ENCODE data around the gene RAB3GAP2. TPM values are rescaled to one million over a fixed set of nuclear protein-coding genes. Genes with fewer than 3 reads are reported as not detected.
"Not testable (repeated sequence)": the region's sequence is repeated elsewhere in the genome, so short reads cannot be mapped to it uniquely, and the experiment has no call there.

RAB3GAP2 gene
- total RNA-seq, 2 experiments from 2014 or later, result 34.7 to 39.4 TPM

- TF ChIP-seq CTCF (IDR thresholded peaks at IDR 0.05), result no peak
- Mint-ChIP-seq H3K4me3 (no peak overlapping the region), H3K27ac (no peak overlapping the region), H3K27me3 (no peaks in the 10 kb centered on the region), H3K36me3 (ENCODE audit: low read depth) (peaks cover 44% of the 10 kb centered on the region), H3K4me1 (ENCODE audit: low read depth) (peaks cover 46% of the 10 kb centered on the region), H3K9me3 (no peaks in the 10 kb centered on the region)
- CTCF ChIA-PET, result no interaction called here
- peaks cover 0 to 9% of the 10 kb centered on the region in 2 experiments for H3K9me3 ChIP-seq (ENCODE audit: control insufficient read depth in 1 of 2, insufficient read depth in 1 of 2, low read length in 2 of 2)
- H3K27ac ChIP-seq (ENCODE audit: low read depth in 1 of 2, low read length in 2 of 2), result no peak overlapping the region
- intact Hi-C loops (cut with DNase I, micrococcal nuclease), result no loop called here
- no peaks in the 10 kb centered on the region for H3K27me3 ChIP-seq (ENCODE audit: control insufficient read depth in 1 of 2, insufficient read depth in 2 of 2, low read length in 2 of 2)
- no peaks in the 10 kb centered on the region for H3K36me3 ChIP-seq (ENCODE audit: insufficient read depth, low read length)
- DNase-seq (no peak), ATAC-seq (ENCODE audit: poor library complexity) (no peak)
- POLR2A ChIA-PET, result interaction anchor here (0.7 kb wide), 1 partner anchor 26 kb away, joined by 3 read pairs; no protein-coding TSS in a partner anchor
- H3K4me3 ChIP-seq (ENCODE audit: low read length), result no peak overlapping the region
- no peaks in the 10 kb centered on the region for H3K4me1 ChIP-seq (ENCODE audit: insufficient read depth, low read length)
Measured at GRCh38 chr1:220241072-220241663, 31.1 kb downstream of the RAB3GAP2 start.

GRCh38 chr1:220239966-220240365 is 32.3 kb downstream of the RAB3GAP2 start:
- ChIA-PET POLR2A (no interaction called here), CTCF (interaction anchor here (0.9 kb wide), 1 partner anchor 48 kb away, joined by 3 read pairs; no protein-coding TSS in a partner anchor)
- TF ChIP-seq CTCF (IDR thresholded peaks at IDR 0.05), result no peak
- H3K27ac Mint-ChIP-seq, result no peak overlapping the region
- no peaks in the 10 kb centered on the region for H3K27me3 Mint-ChIP-seq
- no peak for ATAC-seq (ENCODE audit: poor library complexity)
- Histone ChIP-seq H3K27ac (ENCODE audit: low read depth in 1 of 2, low read length in 2 of 2) (no peak overlapping the region), H3K4me1 (ENCODE audit: insufficient read depth, low read length) (no peaks in the 10 kb centered on the region), H3K9me3 (ENCODE audit: control insufficient read depth in 1 of 2, insufficient read depth in 1 of 2, low read length in 2 of 2) (peaks cover 0 to under 1% of the 10 kb centered on the region in 2 experiments), H3K27me3 (ENCODE audit: control insufficient read depth in 1 of 2, insufficient read depth in 2 of 2, low read length in 2 of 2) (no peaks in the 10 kb centered on the region), H3K4me3 (ENCODE audit: low read length) (no peak overlapping the region), H3K36me3 (ENCODE audit: insufficient read depth, low read length) (no peaks in the 10 kb centered on the region)
- intact Hi-C loops (cut with DNase I, micrococcal nuclease), result no loop called here
- no peaks in the 10 kb centered on the region for H3K9me3 Mint-ChIP-seq
- H3K4me1 Mint-ChIP-seq (ENCODE audit: low read depth), result peaks cover 51% of the 10 kb centered on the region
- peaks cover 38% of the 10 kb centered on the region for H3K36me3 Mint-ChIP-seq (ENCODE audit: low read depth)
- H3K4me3 Mint-ChIP-seq, result no peak overlapping the region
- DNase-seq, result no peak

DNA sequence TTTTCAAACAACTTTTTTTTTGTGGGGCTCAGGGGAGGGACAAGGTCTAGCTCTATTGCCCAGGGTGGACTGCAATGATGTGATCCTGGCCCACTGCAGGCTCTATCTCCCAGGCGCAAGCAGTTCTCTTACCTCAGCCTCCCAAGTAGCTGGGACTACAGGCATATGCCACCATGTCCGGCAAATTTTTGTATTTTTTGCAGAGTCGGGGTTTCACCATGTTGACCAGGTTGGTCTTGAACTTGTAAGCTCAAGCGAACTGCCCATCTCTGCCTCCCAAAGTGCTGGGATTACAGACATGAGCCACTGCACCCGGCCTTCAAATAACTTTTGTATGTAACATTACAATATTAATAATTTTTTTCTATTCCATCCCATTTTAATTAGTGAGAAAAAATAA is 33.0 kb downstream of the RAB3GAP2 start:
- no peak for ATAC-seq (ENCODE audit: poor library complexity)
- ChIA-PET POLR2A (no interaction called here), CTCF (no interaction called here)
- no peaks in the 10 kb centered on the region for H3K9me3 Mint-ChIP-seq
- Histone ChIP-seq H3K27me3 (ENCODE audit: control insufficient read depth in 1 of 2, insufficient read depth in 2 of 2, low read length in 2 of 2) (no peaks in the 10 kb centered on the region), H3K4me3 (ENCODE audit: low read length) (no peak overlapping the region), H3K36me3 (ENCODE audit: insufficient read depth, low read length) (no peaks in the 10 kb centered on the region), H3K27ac (ENCODE audit: low read depth in 1 of 2, low read length in 2 of 2) (no peak overlapping the region), H3K4me1 (ENCODE audit: insufficient read depth, low read length) (no peaks in the 10 kb centered on the region), H3K9me3 (ENCODE audit: control insufficient read depth in 1 of 2, insufficient read depth in 1 of 2, low read length in 2 of 2) (no peaks in the 10 kb centered on the region)
- H3K4me1 Mint-ChIP-seq (ENCODE audit: low read depth), result peaks cover 51% of the 10 kb centered on the region
- H3K27ac Mint-ChIP-seq, result no peak overlapping the region
- peaks cover 30% of the 10 kb centered on the region for H3K36me3 Mint-ChIP-seq (ENCODE audit: low read depth)
- H3K27me3 Mint-ChIP-seq, result no peaks in the 10 kb centered on the region
- no peak overlapping the region for H3K4me3 Mint-ChIP-seq
- intact Hi-C loops (cut with DNase I, micrococcal nuclease), result no loop called here
- no peak for DNase-seq
- no peak for TF ChIP-seq CTCF (IDR thresholded peaks at IDR 0.05)

GRCh38 chr1:220236278-220236677 is 36.0 kb downstream of the RAB3GAP2 start:
- H3K27ac Mint-ChIP-seq; H3K27me3 Mint-ChIP-seq; intact Hi-C loops (cut with DNase I, micrococcal nuclease); H3K4me3 ChIP-seq (ENCODE audit: low read length); H3K4me3 Mint-ChIP-seq; H3K9me3 Mint-ChIP-seq; H3K27me3 ChIP-seq (ENCODE audit: control insufficient read depth in 1 of 2, insufficient read depth in 2 of 2, low read length in 2 of 2); ATAC-seq (ENCODE audit: poor library complexity); H3K4me1 ChIP-seq (ENCODE audit: insufficient read depth, low read length); POLR2A ChIA-PET; DNase-seq; H3K9me3 ChIP-seq (ENCODE audit: control insufficient read depth in 1 of 2, insufficient read depth in 1 of 2, low read length in 2 of 2); H3K27ac ChIP-seq (ENCODE audit: low read depth in 1 of 2, low read length in 2 of 2): not testable (repeated sequence)
- Mint-ChIP-seq H3K36me3 (ENCODE audit: low read depth) (peaks cover 32% of the 10 kb centered on the region), H3K4me1 (ENCODE audit: low read depth) (peaks cover 32% of the 10 kb centered on the region)
- peaks cover 12% of the 10 kb centered on the region for H3K36me3 ChIP-seq (ENCODE audit: insufficient read depth, low read length)
- CTCF ChIA-PET, result interaction anchor here (0.6 kb wide), 1 partner anchor 47 kb away, joined by 3 read pairs; no protein-coding TSS in a partner anchor

Measured in CD4-positive, alpha-beta T cell (primary cell).